Measurements from ENCODE around the gene NACA. TPM values are rescaled to one million over a fixed set of nuclear protein-coding genes. Genes with fewer than 3 reads are reported as not detected.
"Not testable (repeated sequence)": the region's sequence is repeated elsewhere in the genome, so short reads cannot be mapped to it uniquely, and the experiment has no call there.

NACA gene
- total RNA-seq: 100 to 1,000 TPM; 948 to 969 TPM

GRCh38 chr12:56724972-56725722 is at the start of gene NACA:
NACA (minus strand) TSS chr12:56725299; CDS start chr12:56724521, 778 bp downstream.
- ChIA-PET POLR2A (interaction anchor here (0.5 to 1.8 kb wide), 12 partner anchors 9 to 730 kb away, joined by 3 to 30 read pairs (median 5); partner anchors contain the start of genes ATP5F1B, INHBE, PRIM1 and PTGES3), CTCF (interaction anchor here (0.6 to 1.1 kb wide), 3 partner anchors 39 to 277 kb away, joined by 3 read pairs; no protein-coding TSS in a partner anchor)

- ChIA-PET POLR2A (no interaction called here), CTCF (no interaction called here)
Observed at GRCh38 chr12:56773113-56773512, 48.0 kb upstream of the NACA start.

- CTCF ChIA-PET: no interaction called here
- POLR2A ChIA-PET: interaction anchor here (0.7 kb wide), 1 partner anchor 68 kb away, joined by 4 read pairs; no protein-coding TSS in a partner anchor
Observed at GRCh38 chr12:56772625-56773024, 47.5 kb upstream of the NACA start.

- CTCF ChIA-PET: interaction anchor here (0.9 kb wide), 1 partner anchor 10 kb away, joined by 4 read pairs; no protein-coding TSS in a partner anchor
- POLR2A ChIA-PET: no interaction called here
Observed at GRCh38 chr12:56769868-56770267, 44.8 kb upstream of the NACA start.

- POLR2A ChIA-PET: no interaction called here
- CTCF ChIA-PET: no interaction called here
Observed at GRCh38 chr12:56768424-56768823, 43.3 kb upstream of the NACA start.

- CTCF ChIA-PET: interaction anchor here (2.2 kb wide), 1 partner anchor 221 kb away, joined by 7 read pairs; no protein-coding TSS in a partner anchor
- POLR2A ChIA-PET: no interaction called here
Observed at GRCh38 chr12:56766535-56766934, 41.4 kb upstream of the NACA start.

GRCh38 chr12:56763753-56764657 is 38.9 kb upstream of the NACA start:
- ChIA-PET CTCF (interaction anchor here (1.1 kb wide), 1 partner anchor 238 kb away, joined by 4 read pairs; no protein-coding TSS in a partner anchor), POLR2A (no interaction called here)

- POLR2A ChIA-PET: interaction anchor here (0.7 kb wide), 1 partner anchor 351 kb away, joined by 17 read pairs; no protein-coding TSS in a partner anchor
- CTCF ChIA-PET: interaction anchor here (1.3 to 1.6 kb wide), 2 partner anchors 226 to 239 kb away, joined by 4 read pairs; no protein-coding TSS in a partner anchor
Observed at GRCh38 chr12:56761812-56762211, 36.7 kb upstream of the NACA start.

GRCh38 chr12:56760460-56760859 is 35.4 kb upstream of the NACA start:
- ChIA-PET POLR2A (no interaction called here), CTCF (interaction anchor here (0.7 to 1.4 kb wide), 2 partner anchors 9 to 41 kb away, joined by 3 to 4 read pairs; no protein-coding TSS in a partner anchor)

GRCh38 chr12:56759263-56759908 is 34.3 kb upstream of the NACA start:
- CTCF ChIA-PET: interaction anchor here (0.7 to 3.3 kb wide), 3 partner anchors 10 to 244 kb away, joined by 3 to 15 read pairs (median 4); no protein-coding TSS in a partner anchor
- POLR2A ChIA-PET: no interaction called here

- POLR2A ChIA-PET: no interaction called here
- CTCF ChIA-PET: interaction anchor here (0.8 to 3.3 kb wide), 5 partner anchors 11 to 424 kb away, joined by 3 to 15 read pairs (median 4); no protein-coding TSS in a partner anchor
Observed at GRCh38 chr12:56758728-56759262, 33.7 kb upstream of the NACA start.

GRCh38 chr12:56757971-56758370 is 32.9 kb upstream of the NACA start:
- POLR2A ChIA-PET: not testable (repeated sequence)
- CTCF ChIA-PET: interaction anchor here (0.5 to 3.3 kb wide), 9 partner anchors 10 to 425 kb away, joined by 3 to 15 read pairs (median 3); no protein-coding TSS in a partner anchor

- CTCF ChIA-PET: interaction anchor here (0.6 to 1.8 kb wide), 5 partner anchors 77 to 278 kb away, joined by 3 to 7 read pairs (median 3); no protein-coding TSS in a partner anchor
- POLR2A ChIA-PET: no interaction called here
Observed at GRCh38 chr12:56753566-56753965, 28.5 kb upstream of the NACA start.

GRCh38 chr12:56751712-56752598 is 26.9 kb upstream of the NACA start, which contains the start of gene PRIM1:
PRIM1 (minus strand) TSS chr12:56752323; CDS start chr12:56752298, 25 bp downstream.
- ChIA-PET POLR2A (interaction anchor here (0.7 to 1.0 kb wide), 7 partner anchors 27 to 369 kb away, joined by 3 to 12 read pairs (median 6); partner anchors contain the start of gene NACA), CTCF (interaction anchor here (1.0 to 1.6 kb wide), 2 partner anchors 252 to 263 kb away, joined by 3 to 4 read pairs; no protein-coding TSS in a partner anchor)

GRCh38 chr12:56750596-56750995 is 25.5 kb upstream of the NACA start:
- CTCF ChIA-PET, POLR2A ChIA-PET: not testable (repeated sequence)

GRCh38 chr12:56749853-56750252 is 24.8 kb upstream of the NACA start:
- CTCF ChIA-PET: interaction anchor here (0.9 to 1.1 kb wide), 2 partner anchors 20 to 256 kb away, joined by 3 read pairs; no protein-coding TSS in a partner anchor
- POLR2A ChIA-PET: no interaction called here

- CTCF ChIA-PET: interaction anchor here (0.6 to 1.1 kb wide), 3 partner anchors 19 to 412 kb away, joined by 3 read pairs; no protein-coding TSS in a partner anchor
- POLR2A ChIA-PET: no interaction called here
Observed at GRCh38 chr12:56749359-56749758, 24.3 kb upstream of the NACA start.
